GM19099 (cell line): ENCODE measurements around the gene DIO1.

Experiments
- POLR2A ChIP-seq: IDR thresholded peaks from 3 replicates; pipeline ENCODE4 v1.6.1; 2011; ENCODE audit warnings: low read depth; ENCODE audit not compliant: insufficient read length; ENCODE audit errors: extremely low read depth

Gene DIO1

GRCh38 chr1:53930932-53931331 lies 36.9 kb downstream of the DIO1 start:
- TF ChIP-seq POLR2A, result no peak

- no peak for TF ChIP-seq POLR2A
Measured at GRCh38 chr1:53931523-53931922, 37.5 kb downstream of the DIO1 start.

GRCh38 chr1:53934170-53934765 lies 40.3 kb downstream of the DIO1 start:
- TF ChIP-seq POLR2A, result no peak

GRCh38 chr1:53936430-53936829 lies 42.4 kb downstream of the DIO1 start:
- TF ChIP-seq POLR2A, result no peak

- TF ChIP-seq POLR2A, result no peak
Measured at GRCh38 chr1:53938136-53938830, 44.3 kb downstream of the DIO1 start.

GRCh38 chr1:53942127-53942957 lies 48.4 kb downstream of the DIO1 start:
- TF ChIP-seq POLR2A, result no peak

GRCh38 chr1:53943090-53943489 lies 49.1 kb downstream of the DIO1 start:
- TF ChIP-seq POLR2A, result no peak

GRCh38 chr1:53943490-53944043 lies 49.6 kb downstream of the DIO1 start:
- TF ChIP-seq POLR2A, result no peak

- no peak for TF ChIP-seq POLR2A
Measured at GRCh38 chr1:53944469-53945182, 50.6 kb downstream of the DIO1 start.

GRCh38 chr1:53945183-53945432 lies 51.1 kb downstream of the DIO1 start:
- no peak for TF ChIP-seq POLR2A

- peak; percentile 92 for TF ChIP-seq POLR2A
Measured at GRCh38 chr1:53945433-53946251, 51.7 kb downstream of the DIO1 start, which contains the start of gene IFT25. Gene IFT25 (minus strand): TSS chr1:53945699. CDS start chr1:53940082, 5,617 bp downstream.

- TF ChIP-seq POLR2A, result peak; percentile 40
Measured at GRCh38 chr1:53946252-53947171, 52.5 kb downstream of the DIO1 start, which contains the start of gene LRRC42. Gene LRRC42 (plus strand): TSS chr1:53946350. CDS start chr1:53952000, 5,650 bp downstream.

- no peak for TF ChIP-seq POLR2A
Measured at GRCh38 chr1:53947172-53947907, 53.4 kb downstream of the DIO1 start.

GRCh38 chr1:53948291-53948690 lies 54.3 kb downstream of the DIO1 start:
- TF ChIP-seq POLR2A, result no peak
